Keratinocyte (primary cell): ENCODE results near the gene MT4.

Source experiments
- CTCF ChIP-seq, 3 experiments: IDR thresholded peaks in 1 of 3; conservative IDR thresholded peaks in 1 of 3; optimal IDR thresholded peaks in 1 of 3; 2 replicates in 2 of 3; 3 replicates in 1 of 3; pipeline versions ENCODE3 to v1.5.1; 2011; ENCODE audit warnings: low read length in 3 of 3, mild to moderate bottlenecking in 3 of 3, moderate library complexity in 2 of 3, control low read depth in 1 of 3, inconsistent platforms in 1 of 3; ENCODE audit not compliant: insufficient read depth in 2 of 3; ENCODE audit errors: extremely low read depth in 1 of 3
- EZH2 ChIP-seq: IDR thresholded peaks from one replicate; pipeline ENCODE4 v1.6.1; 2012; ENCODE audit warnings: inconsistent platforms, mild to moderate bottlenecking, low read length, moderate library complexity

GRCh38 chr16:56561126-56561525, 3.7 kb upstream of the MT4 start:
- TF ChIP-seq CTCF (optimal IDR thresholded peaks at IDR 0.05 in 1 of 3, IDR thresholded peaks at IDR 0.05 in 1 of 3, conservative IDR thresholded peaks at IDR 0.05 in 1 of 3; ENCODE audit: extremely low read depth in 1 of 3, insufficient read depth in 2 of 3, low read length in 3 of 3) = no peak
- TF ChIP-seq EZH2 = no peak
